Effector CD8-positive, alpha-beta T cell (primary cell): ENCODE data around the gene TMEM266.

Experiments used
- DNase-seq: peaks from one replicate; lab custom pipeline; 2025; lab: John Stamatoyannopoulos, UW

The TMEM266 gene

GRCh38 chr15:76127169-76127568, 67.4 kb downstream of the TMEM266 start:
- DNase-seq: no peak

DNA sequence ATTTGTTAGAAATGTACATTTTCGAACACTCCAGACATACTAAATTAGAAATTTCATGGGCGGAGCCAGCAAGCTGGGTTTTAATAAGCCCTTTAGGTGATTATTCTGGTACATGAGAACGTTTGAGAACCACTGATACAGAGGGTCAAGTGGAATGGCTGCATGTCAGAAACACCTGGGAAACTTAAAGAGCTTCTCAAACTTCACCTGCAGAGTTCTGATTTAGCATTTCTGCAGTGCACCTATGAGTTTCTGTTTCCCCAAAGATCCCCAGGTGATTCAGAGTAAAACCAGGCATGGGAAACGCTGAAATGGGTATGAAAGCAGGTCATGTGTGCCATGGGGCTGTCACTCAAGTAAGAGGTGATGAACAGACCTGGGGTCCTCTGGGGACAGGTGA, 68.1 kb downstream of the TMEM266 start:
- DNase-seq: no peak

DNA sequence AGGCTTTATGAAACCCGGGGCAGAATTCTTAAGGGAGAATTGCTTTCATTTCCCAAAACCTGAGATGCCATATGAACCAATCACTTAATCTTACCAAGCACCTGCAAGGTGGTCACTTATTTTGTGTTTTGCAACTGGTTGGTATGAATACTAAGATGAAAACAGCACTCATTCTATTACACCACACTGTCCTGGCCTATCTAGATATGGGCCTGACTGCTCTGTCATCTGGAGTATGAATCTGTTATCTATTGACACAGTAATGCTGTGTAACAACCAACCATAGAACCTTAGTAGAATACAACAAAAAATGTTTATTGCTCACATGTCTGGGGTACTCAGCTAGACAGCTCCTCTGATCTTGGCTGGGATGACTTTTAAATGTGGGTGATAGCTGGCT, 74.8 kb downstream of the TMEM266 start:
- DNase-seq: no peak

DNA sequence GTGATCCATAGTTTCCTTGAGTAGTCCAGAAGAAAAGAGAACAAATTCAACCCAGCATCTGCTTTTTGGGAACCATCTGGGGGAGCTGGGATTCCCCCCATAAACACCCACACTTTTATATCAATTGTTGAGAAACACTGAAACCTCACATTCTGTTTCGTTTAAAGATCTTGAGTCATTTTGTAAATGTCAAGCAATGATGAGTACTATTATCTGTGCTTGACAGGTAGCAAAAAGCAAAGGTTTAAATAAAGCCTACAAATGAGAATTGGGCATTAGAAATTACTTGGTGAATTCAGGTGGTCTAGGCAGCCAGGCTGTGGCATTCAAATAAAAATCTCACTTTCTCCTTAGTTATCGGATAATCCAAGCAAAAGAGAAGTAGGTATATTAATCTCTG, 75.7 kb downstream of the TMEM266 start:
- DNase-seq: no peak

DNA sequence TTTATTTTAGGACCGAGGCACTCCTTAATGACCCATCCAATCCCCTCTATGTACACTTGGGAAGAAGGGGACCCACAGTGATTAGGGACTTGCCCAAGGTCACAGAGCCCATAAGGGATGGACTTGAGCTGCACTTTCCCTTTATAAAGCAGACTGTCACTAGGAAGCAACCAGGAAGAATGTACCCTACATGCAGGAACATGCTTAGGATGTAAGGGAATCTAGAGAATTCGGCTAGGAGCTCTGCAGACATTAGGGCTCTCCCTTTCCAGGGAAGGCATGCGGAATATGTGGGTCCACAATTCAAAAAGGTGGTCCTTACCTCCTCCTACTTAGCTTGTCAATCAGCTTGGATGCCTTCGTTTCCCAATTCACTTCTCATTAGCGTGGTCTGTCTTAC, 78.7 kb downstream of the TMEM266 start:
- no peak for DNase-seq

DNA sequence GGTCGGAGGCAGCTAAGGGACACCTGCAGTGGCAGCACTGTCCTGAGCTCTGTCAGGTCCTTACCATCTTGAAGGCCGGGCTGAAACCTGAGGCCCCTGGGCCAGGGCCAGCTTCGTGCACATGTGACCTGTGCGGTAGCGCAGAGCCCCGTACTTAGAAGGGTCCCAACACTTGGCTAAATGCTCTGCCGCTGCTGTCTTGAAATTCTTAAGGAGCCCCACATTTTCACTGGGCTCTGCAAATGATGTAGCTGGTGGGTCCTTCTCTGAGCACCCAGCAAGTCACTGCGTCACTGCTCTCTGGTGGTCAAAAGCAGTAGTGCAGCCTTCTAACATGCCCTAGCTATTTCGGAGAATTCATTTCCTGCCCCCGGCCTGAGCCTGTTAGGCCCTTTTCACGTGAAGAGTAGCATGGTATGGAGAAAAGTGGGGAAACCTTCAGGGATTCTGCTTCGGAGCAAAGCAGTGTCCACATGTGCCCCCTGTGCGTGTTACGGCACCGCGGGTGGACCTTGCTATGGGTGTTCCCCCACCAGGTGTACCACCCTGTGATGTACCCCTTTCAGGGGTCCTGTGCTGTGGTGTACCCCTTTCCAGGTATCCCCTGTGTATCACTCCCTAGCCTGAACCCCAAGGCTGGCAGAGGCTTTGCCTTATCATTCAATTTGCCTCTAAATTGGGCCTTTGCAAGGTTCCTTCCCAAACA, 79.7 kb downstream of the TMEM266 start:
- DNase-seq: peak; percentile 49

DNA sequence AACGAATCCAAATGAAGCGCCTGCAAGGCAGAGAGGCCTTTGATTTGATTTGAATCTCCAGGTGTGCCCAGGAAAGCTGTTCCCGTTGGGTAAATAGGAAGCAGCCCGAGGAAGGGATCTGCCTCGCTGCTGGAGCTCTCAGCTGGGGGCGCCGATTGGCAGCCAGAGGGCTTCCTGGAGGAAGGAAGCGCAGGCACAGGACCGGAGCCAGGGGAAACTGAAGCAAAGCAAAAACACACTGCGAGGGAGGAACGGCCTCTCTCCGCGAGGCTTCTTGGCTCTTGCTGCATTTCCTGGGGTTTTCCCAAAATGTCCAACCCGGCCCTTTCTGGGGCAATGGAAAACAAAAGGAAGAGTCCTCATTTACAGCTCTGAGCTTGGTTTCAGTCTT, 80.3 kb downstream of the TMEM266 start:
- no peak for DNase-seq

DNA sequence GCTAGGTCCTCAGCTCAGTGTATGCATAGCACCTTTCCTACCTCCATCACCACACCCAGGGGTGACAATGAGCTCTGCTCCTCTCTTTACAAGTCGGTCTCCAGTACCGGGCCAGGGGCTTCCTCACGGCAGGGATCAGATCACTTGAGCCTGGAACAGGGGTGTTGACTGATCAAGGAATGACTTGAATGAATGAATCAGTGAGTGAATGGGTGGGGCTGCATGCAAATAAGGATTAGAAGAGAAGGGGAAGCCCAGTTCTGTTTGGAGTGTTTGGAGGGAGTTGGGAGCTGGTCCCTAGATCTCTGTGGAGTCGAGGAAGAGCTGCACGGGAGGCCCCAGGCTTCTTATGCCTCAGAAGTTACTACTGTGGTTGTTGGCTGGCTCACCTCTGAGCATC, 87.0 kb downstream of the TMEM266 start:
- no peak for DNase-seq

DNA sequence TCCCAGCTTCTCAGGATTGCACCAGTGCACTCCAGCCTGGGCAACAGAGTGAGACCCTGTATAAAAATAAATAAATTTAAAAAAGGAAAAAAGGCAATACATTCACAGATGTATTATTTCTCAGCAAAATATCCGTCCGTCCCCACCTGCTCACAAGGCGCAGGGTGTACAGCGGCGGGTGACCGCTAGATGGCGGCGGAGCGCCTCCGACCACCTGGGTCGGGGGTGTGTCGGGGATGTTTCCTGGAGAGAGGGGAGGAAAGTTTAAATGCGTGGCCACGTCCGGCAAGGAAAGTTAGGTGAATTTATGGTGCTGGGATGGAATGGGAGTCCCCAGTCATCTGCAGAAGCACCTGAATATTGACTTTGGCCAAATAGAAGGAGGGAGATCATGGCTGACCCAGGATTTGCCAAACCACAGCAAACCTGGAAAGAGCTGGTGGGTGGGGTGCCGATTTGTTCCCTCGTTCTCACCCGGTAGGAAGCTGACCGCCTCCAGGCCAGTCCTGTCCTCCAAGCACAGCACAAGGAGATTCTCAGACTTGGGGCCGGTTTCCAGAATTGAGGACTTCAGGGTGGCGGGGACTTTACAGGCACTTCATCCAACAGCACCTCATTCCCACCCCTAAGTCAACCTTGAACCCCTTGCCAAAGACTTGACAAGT, 88.3 kb downstream of the TMEM266 start:
- peak; percentile 44 for DNase-seq

DNA sequence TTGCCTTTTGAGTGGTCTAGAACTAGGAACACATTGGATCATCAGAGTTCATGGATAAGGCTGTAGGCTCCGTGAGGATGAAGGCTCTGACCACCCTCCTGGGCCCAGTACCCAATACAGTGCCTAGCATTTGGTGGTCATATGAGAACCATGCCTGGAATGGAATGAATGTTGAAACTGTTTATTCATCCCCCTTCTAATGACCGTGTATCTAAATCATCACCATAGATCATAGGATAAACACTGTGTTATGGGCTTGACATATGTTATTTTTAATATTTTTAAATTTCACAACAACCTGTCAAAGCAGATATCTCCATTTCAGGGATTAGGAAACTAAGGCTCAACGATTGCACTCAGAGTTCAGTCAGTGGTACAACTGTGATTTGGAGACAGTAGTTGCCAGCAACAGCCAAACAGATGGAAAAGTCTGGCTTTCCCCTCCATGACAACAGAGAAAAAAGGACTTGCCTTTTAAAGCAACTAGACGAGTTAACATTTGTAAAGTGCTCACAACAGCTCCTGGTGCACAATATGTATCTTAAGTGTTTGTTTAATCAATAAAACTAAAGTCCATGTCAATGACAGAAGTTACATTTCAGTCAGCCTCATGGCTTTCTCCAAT, 89.6 kb downstream of the TMEM266 start:
- no peak for DNase-seq

DNA sequence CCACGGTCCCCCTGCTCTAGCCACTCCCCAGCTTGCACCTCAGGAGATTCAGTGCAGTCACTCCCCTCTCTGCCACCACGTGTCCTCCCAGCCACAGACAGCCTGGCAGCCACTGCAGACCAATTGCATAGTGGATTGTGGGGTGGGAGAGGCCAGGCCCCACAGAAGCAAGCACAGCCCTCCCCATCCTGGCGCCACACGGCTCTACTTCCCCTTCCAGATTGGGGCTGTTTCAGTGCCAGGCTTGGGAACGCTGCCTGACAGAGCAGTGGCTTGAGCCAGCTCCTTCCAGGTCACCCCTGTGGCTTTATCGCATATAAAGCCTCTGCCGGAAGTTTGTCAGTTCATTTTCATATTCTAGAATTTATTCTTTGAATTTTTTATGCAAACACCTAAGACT, 90.7 kb downstream of the TMEM266 start:
- no peak for DNase-seq

DNA sequence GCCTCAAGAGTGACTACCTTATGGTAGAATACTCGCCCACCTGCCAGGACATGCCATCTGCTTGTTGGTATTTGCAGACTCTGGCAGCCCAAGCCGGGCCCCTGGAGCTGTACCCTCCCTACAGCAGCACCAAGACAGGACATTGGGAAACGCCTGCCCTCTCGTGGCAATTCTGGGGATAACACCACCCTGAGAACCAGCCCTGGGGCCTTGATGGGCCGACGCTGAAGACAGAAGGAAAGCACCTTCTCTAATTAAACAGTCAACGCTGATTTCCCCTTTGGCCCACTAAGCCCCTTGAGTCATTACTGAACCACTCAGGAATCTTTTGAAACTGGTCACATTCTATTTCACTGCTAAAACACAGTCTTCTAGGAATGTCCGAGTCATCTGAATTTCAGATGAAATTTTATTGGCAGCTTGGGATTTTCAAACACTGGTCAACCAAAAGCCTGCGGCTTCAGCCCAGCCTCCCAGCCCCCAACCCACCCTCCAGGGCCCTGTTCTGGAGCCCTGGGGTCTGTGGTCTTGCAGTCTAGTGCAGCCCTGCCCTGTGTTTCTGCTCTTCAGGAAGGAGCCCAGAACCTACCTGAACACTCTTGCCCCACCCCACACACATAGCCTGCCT, 91.3 kb downstream of the TMEM266 start:
- DNase-seq: peak; percentile 52

DNA sequence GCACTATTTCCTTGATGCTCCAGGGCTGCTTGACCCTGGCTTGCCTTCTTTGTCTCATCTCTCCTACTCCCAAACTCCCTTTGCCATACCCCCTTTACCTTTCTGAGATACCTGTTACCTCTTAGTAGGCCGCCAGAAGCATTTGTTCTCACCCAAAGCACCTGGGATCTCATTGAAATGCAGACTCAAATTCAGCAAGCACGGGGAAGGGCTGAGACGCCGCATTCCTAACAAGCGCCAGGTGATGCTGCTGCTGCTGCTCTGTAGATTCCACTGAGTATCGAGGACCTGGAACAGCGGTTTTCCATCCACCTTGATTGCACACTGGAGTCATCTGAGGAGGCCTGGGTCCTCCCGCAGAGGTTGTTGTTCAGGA, 91.8 kb downstream of the TMEM266 start:
- no peak for DNase-seq

- no peak for DNase-seq
Measured at GRCh38 chr15:76152197-76152596, 92.4 kb downstream of the TMEM266 start.

GRCh38 chr15:76153241-76154197, 93.7 kb downstream of the TMEM266 start:
- DNase-seq: no peak

DNA sequence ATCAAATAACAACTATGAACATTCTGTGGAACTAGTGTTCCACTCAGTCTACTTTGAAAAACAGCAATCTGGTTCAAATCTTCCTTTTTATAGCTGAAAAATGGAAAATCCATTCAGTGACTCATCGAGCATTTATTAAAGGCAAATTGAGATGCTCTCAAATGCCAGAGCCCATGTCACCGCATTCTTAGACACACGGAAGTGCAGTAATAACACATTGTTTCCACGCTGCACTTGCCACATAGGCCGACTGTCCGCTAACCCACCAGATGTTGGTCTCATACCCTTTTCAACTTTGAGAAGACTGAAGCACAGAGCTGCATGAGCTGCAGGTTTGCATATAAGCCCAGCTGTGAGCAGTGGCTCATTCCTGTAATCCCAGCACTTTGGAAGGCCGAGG, 95.9 kb downstream of the TMEM266 start:
- DNase-seq: no peak

- DNase-seq: no peak
Measured at GRCh38 chr15:76158226-76158625, 98.4 kb downstream of the TMEM266 start.

- no peak for DNase-seq
Measured at GRCh38 chr15:76158815-76159214, 99.0 kb downstream of the TMEM266 start.

DNA sequence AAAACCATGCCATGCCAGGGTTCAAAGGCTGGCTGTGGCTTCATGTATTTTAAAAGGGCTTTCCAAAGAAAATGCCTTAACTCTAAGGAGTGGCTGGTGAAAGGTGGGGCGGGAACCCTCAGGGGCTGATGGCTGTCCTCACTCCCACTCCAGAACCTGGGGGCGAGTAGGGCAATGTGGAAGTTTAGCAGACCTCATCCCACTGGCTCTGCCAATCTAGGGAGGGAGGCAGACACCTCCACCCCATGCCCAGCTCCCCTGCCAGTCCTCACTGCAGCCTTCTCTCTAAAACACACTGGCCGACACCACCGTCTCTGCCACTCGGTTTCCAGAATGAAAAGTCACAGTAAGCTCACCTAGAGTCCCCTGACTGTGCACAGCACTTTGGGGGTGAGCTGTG, 99.5 kb downstream of the TMEM266 start:
- DNase-seq: no peak

DNA sequence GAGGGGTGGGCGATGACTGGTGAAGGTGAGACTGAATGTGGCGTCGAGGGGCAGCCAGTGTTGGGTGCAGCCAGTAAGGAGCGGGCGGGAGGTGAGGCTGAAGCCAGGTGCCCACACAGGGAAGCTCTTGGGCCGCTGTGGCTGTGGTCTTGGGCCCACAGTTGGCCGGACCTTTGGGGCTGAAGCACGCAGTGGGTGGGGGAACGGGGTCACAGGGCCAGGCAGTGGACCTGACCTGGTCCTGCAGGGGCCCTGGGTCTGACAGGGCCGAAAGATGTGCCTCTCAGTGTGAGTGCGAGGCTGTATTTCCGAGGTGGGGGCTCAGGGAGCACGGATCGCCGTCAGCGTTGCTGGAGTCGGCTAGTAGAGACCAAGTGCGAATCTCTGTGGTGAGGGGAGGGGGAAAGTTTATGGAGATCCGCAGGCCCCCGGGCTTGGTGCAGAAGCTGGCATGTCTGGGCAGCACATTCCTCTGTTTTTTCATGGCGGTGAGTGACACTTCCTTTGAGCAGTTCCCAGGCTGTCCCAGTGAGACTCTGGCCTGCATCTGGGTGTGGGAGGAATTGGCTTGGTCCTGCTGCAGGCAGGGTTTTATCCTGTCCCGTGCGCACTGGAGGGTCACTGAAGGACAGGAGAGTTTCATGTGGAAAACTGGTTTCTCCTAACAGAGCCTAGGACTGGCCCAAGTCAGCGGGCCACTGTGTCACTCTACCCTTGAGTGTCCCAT, 100.8 kb downstream of the TMEM266 start:
- no peak for DNase-seq
